ENCODE data around the gene SLC6A13. TPM values are rescaled to one million over a fixed set of nuclear protein-coding genes. Genes with fewer than 3 reads are reported as not detected.

SLC6A13 gene
- total and polyA plus RNA-seq, 10 of the 15 experiments (the other 5 are each of a cell fraction or from before 2014, with no cell fraction given) = 0.18 to 1.2 (median 0.20) TPM; not detected in 3

DNA sequence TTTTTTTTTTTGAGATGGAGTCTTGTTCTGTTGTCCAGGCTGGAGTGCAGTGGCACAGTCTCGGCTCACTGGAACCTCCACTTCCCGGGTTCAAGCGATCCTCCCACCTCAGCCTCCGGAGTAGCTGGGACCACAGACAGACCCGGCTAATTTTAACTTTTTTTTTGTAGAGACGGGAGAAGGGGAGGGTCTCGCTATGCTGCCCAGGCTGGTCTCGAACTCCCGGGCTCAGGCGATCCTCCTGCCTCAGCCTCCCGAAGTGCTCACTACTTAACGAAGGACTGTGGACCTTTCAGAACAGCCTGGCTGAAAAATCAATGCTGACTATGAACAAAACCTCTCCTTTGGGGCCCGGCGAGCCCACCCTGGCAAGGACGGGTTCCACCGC is 59.6 kb downstream of the SLC6A13 start (continued):
- TF ChIP-seq, protein P1, sequence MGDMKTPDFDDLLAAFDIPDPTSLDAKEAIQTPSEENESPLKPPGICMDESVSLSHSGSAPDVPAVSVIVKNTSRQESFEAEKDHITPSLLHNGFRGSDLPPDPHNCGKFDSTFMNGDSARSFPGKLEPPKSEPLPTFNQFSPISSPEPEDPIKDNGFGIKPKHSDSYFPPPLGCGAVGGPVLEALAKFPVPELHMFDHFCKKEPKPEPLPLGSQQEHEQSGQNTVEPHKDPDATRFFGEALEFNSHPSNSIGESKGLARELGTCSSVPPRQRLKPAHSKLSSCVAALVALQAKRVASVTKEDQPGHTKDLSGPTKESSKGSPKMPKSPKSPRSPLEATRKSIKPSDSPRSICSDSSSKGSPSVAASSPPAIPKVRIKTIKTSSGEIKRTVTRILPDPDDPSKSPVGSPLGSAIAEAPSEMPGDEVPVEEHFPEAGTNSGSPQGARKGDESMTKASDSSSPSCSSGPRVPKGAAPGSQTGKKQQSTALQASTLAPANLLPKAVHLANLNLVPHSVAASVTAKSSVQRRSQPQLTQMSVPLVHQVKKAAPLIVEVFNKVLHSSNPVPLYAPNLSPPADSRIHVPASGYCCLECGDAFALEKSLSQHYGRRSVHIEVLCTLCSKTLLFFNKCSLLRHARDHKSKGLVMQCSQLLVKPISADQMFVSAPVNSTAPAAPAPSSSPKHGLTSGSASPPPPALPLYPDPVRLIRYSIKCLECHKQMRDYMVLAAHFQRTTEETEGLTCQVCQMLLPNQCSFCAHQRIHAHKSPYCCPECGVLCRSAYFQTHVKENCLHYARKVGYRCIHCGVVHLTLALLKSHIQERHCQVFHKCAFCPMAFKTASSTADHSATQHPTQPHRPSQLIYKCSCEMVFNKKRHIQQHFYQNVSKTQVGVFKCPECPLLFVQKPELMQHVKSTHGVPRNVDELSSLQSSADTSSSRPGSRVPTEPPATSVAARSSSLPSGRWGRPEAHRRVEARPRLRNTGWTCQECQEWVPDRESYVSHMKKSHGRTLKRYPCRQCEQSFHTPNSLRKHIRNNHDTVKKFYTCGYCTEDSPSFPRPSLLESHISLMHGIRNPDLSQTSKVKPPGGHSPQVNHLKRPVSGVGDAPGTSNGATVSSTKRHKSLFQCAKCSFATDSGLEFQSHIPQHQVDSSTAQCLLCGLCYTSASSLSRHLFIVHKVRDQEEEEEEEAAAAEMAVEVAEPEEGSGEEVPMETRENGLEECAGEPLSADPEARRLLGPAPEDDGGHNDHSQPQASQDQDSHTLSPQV (IDR thresholded peaks at IDR 0.05) = no peak
- TF ChIP-seq MTA3 (IDR thresholded peaks at IDR 0.05; ENCODE audit: borderline replicate concordance, low read length) = no peak
- no peak for TF ChIP-seq SMAD1 (IDR thresholded peaks at IDR 0.05; ENCODE audit: low read depth, partially characterized antibody)
- TF ChIP-seq ATF7 (IDR thresholded peaks at IDR 0.05; ENCODE audit: low read depth) = no peak
- TF ChIP-seq RBBP5 (conservative IDR thresholded peaks at IDR 0.05) = no peak
- no peak for TF ChIP-seq ZNF384 (IDR thresholded peaks at IDR 0.05; ENCODE audit: borderline replicate concordance, low read depth, low read length)
- TF ChIP-seq NR2C2 (IDR thresholded peaks at IDR 0.05; ENCODE audit: borderline replicate concordance, control insufficient read depth, insufficient read length, low read depth) = no peak
- TF ChIP-seq GATAD2B (conservative IDR thresholded peaks at IDR 0.05; ENCODE audit: low read depth) = no peak
- TF ChIP-seq HDGF (IDR thresholded peaks at IDR 0.05) = no peak
- TF ChIP-seq BACH1 (IDR thresholded peaks at IDR 0.05; ENCODE audit: borderline replicate concordance) = no peak
